ENCODE measurements around the gene PATZ1. TPM values are rescaled to one million over a fixed set of nuclear protein-coding genes. Genes with fewer than 3 reads are reported as not detected.

The PATZ1 gene
- total RNA-seq, 1 experiment from 2014 or later, result 18.6 TPM

DNA sequence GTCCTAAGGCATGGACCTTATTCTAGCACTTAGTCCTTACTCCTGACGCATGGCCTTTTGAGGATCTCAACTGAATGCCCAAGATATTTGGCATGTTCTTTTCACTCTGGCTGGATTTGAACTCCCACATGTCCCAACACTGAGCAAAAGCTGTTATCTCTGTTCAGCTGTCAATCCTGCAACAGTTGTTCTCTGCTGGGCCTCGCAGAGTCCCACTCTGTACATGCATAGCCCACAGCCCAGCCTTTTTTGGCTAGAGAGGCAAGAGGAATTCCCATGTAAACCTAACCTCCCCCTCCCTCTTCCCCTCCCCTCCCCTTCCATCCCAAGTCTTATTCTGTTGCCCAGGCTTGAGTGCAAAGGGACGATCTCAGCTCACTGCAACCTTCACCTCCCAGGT lies 31.5 kb upstream of the PATZ1 start:
- Histone ChIP-seq H3K4me3 (ENCODE audit: low read depth in 2 of 2, low read length in 2 of 2) (no peak overlapping the region), H3K36me3 (ENCODE audit: control insufficient read depth, insufficient read depth, low read length) (no peaks in the 10 kb centered on the region), H3K27me3 (ENCODE audit: control insufficient read depth, insufficient read depth, low read length) (no peaks in the 10 kb centered on the region), H3K4me1 (ENCODE audit: control insufficient read depth, insufficient read depth, low read length) (no peaks in the 10 kb centered on the region), H3K9me3 (ENCODE audit: control insufficient read depth, insufficient read depth, low read depth, low read length) (no peaks in the 10 kb centered on the region), H3K27ac (ENCODE audit: low read length) (no peak overlapping the region)
- DNase-seq (ENCODE audit: low read depth, low spot score), result no peak
- ATAC-seq, result no peak
- TF ChIP-seq SIN3A (IDR thresholded peaks at IDR 0.05; ENCODE audit: borderline replicate concordance, insufficient read depth, low read depth, low read length), result no peak
- CTCF ChIA-PET, result no interaction called here
- in situ Hi-C loops (cut with HindIII; ENCODE audit: low pct_unique_long_range_greater_than_20kb, low sequenced_read_pairs), result no loop called here
- no TSS peak for BruUV-seq (replicated peaks)
- intact Hi-C loops (cut with micrococcal nuclease; ENCODE audit: unreplicated experiment), result no loop called here
- POLR2A ChIA-PET, result interaction anchor here (0.6 kb wide), 1 partner anchor 47 kb away, joined by 4 read pairs; no protein-coding TSS in a partner anchor

DNA sequence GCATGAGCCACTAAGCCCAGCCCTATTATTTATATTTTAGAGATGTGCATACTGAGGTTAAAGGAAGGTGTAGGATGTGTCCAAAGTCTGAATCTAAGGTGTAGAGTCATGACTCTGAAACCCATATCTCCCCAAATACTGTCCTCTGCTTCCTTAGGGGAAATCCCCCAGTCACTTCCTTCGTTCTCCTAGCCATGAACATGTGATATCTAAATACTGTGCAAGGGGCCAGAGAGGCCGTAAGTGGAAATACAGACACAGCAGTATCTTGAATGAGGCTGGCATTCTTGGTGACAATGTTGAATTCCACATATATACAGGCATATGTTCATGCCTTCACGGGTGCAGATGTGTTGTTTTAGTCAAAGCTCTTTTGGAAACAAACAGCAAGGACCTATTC lies 21.3 kb upstream of the PATZ1 start:
- POLR2A ChIA-PET, result no interaction called here
- intact Hi-C loops (cut with micrococcal nuclease; ENCODE audit: unreplicated experiment), result no loop called here
- no TSS peak for BruUV-seq (replicated peaks)

DNA sequence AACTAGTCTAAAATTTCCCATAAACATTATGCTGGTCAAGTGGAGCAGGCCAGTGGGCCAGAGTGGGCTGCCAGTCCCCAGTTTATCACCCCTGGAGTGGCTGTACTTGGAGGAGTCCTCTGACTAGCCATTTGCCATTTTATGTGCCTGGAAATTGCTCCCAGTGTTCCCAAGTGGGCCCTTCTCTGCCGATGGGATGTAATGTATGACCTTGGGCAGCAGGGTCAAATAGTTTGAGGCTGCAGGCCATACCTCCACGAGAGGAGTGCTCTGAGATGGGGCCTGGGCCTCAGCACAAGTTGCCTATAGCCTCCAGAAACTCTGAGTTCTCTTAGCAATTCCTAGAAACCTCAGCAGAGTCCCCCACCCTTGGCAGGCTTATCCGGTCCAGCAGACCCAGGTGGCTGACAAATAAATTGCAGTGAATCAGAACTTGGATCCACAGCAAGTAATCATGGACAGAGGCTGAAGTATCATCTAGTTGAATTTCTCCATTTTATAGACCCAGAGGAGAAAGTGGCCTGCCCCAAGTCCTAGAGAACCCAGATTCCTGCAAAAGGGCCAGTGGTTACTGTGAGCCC lies 17.8 kb upstream of the PATZ1 start:
- ATAC-seq, result no peak
- BruUV-seq (replicated peaks), result no TSS peak
- ChIA-PET CTCF (no interaction called here), POLR2A (no interaction called here)
- TF ChIP-seq POLR2AphosphoS5 (IDR thresholded peaks at IDR 0.05; ENCODE audit: low read depth, low read length) (no peak), TCF7L2 (IDR thresholded peaks at IDR 0.05; ENCODE audit: low read depth, low read length) (no peak), SIN3A (IDR thresholded peaks at IDR 0.05; ENCODE audit: borderline replicate concordance, insufficient read depth, low read depth, low read length) (no peak)
- TF ChIP-seq, protein P1, sequence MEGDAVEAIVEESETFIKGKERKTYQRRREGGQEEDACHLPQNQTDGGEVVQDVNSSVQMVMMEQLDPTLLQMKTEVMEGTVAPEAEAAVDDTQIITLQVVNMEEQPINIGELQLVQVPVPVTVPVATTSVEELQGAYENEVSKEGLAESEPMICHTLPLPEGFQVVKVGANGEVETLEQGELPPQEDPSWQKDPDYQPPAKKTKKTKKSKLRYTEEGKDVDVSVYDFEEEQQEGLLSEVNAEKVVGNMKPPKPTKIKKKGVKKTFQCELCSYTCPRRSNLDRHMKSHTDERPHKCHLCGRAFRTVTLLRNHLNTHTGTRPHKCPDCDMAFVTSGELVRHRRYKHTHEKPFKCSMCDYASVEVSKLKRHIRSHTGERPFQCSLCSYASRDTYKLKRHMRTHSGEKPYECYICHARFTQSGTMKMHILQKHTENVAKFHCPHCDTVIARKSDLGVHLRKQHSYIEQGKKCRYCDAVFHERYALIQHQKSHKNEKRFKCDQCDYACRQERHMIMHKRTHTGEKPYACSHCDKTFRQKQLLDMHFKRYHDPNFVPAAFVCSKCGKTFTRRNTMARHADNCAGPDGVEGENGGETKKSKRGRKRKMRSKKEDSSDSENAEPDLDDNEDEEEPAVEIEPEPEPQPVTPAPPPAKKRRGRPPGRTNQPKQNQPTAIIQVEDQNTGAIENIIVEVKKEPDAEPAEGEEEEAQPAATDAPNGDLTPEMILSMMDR (IDR thresholded peaks at IDR 0.05), result no peak
- TF ChIP-seq, protein P2, sequence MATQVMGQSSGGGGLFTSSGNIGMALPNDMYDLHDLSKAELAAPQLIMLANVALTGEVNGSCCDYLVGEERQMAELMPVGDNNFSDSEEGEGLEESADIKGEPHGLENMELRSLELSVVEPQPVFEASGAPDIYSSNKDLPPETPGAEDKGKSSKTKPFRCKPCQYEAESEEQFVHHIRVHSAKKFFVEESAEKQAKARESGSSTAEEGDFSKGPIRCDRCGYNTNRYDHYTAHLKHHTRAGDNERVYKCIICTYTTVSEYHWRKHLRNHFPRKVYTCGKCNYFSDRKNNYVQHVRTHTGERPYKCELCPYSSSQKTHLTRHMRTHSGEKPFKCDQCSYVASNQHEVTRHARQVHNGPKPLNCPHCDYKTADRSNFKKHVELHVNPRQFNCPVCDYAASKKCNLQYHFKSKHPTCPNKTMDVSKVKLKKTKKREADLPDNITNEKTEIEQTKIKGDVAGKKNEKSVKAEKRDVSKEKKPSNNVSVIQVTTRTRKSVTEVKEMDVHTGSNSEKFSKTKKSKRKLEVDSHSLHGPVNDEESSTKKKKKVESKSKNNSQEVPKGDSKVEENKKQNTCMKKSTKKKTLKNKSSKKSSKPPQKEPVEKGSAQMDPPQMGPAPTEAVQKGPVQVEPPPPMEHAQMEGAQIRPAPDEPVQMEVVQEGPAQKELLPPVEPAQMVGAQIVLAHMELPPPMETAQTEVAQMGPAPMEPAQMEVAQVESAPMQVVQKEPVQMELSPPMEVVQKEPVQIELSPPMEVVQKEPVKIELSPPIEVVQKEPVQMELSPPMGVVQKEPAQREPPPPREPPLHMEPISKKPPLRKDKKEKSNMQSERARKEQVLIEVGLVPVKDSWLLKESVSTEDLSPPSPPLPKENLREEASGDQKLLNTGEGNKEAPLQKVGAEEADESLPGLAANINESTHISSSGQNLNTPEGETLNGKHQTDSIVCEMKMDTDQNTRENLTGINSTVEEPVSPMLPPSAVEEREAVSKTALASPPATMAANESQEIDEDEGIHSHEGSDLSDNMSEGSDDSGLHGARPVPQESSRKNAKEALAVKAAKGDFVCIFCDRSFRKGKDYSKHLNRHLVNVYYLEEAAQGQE (IDR thresholded peaks at IDR 0.05; ENCODE audit: insufficient read depth in 1 of 2, low read depth in 2 of 2, low read length in 1 of 2), result no peak
- no peak for DNase-seq (ENCODE audit: low read depth, low spot score)
- Histone ChIP-seq H3K4me1 (ENCODE audit: control insufficient read depth, insufficient read depth, low read length) (no peaks in the 10 kb centered on the region), H3K9me3 (ENCODE audit: control insufficient read depth, insufficient read depth, low read depth, low read length) (no peaks in the 10 kb centered on the region), H3K36me3 (ENCODE audit: control insufficient read depth, insufficient read depth, low read length) (no peaks in the 10 kb centered on the region), H3K27me3 (ENCODE audit: control insufficient read depth, insufficient read depth, low read length) (no peaks in the 10 kb centered on the region), H3K4me3 (ENCODE audit: low read depth in 2 of 2, low read length in 2 of 2) (no peak overlapping the region), H3K27ac (ENCODE audit: low read length) (no peak overlapping the region)
- in situ Hi-C loops (cut with HindIII; ENCODE audit: low pct_unique_long_range_greater_than_20kb, low sequenced_read_pairs), result no loop called here
- intact Hi-C loops (cut with micrococcal nuclease; ENCODE audit: unreplicated experiment), result no loop called here

More for the DNA sequence above, 21.3 kb upstream of the PATZ1 start:
- Histone ChIP-seq H3K4me3 (ENCODE audit: low read depth in 2 of 2, low read length in 2 of 2) (no peak overlapping the region), H3K27me3 (ENCODE audit: control insufficient read depth, insufficient read depth, low read length) (no peaks in the 10 kb centered on the region), H3K36me3 (ENCODE audit: control insufficient read depth, insufficient read depth, low read length) (no peaks in the 10 kb centered on the region), H3K27ac (ENCODE audit: low read length) (no peak overlapping the region), H3K9me3 (ENCODE audit: control insufficient read depth, insufficient read depth, low read depth, low read length) (no peaks in the 10 kb centered on the region), H3K4me1 (ENCODE audit: control insufficient read depth, insufficient read depth, low read length) (no peaks in the 10 kb centered on the region)
- DNase-seq (ENCODE audit: low read depth, low spot score) (no peak), ATAC-seq (no peak)
- CTCF ChIA-PET, result no interaction called here
- no peak for TF ChIP-seq POLR2AphosphoS5 (IDR thresholded peaks at IDR 0.05; ENCODE audit: low read depth, low read length)
- TF ChIP-seq, protein P2 (IDR thresholded peaks at IDR 0.05; ENCODE audit: insufficient read depth in 1 of 2, low read depth in 2 of 2, low read length in 1 of 2), result no peak
- TF ChIP-seq TCF7L2 (IDR thresholded peaks at IDR 0.05; ENCODE audit: low read depth, low read length), result no peak
- TF ChIP-seq, protein P1 (IDR thresholded peaks at IDR 0.05), result no peak
- no peak for TF ChIP-seq SIN3A (IDR thresholded peaks at IDR 0.05; ENCODE audit: borderline replicate concordance, insufficient read depth, low read depth, low read length)
- in situ Hi-C loops (cut with HindIII; ENCODE audit: low pct_unique_long_range_greater_than_20kb, low sequenced_read_pairs), result no loop called here

Measured in Panc1 (cell line).